Measurements from ENCODE around the gene IBA57. TPM values are rescaled to one million over a fixed set of nuclear protein-coding genes. Genes with fewer than 3 reads are reported as not detected.

Gene IBA57
- total RNA-seq, 1 donor from 2014 or later, result 8.9 TPM

- DNase-seq (ENCODE audit: low read depth in 2 of 2), result no peak
Measured at GRCh38 chr1:228190182-228190581, 24.6 kb downstream of the IBA57 start.

GRCh38 chr1:228190778-228191177, 25.2 kb downstream of the IBA57 start:
- no peak for DNase-seq (ENCODE audit: low read depth in 2 of 2)

GRCh38 chr1:228194436-228194835, 28.8 kb downstream of the IBA57 start:
- DNase-seq (ENCODE audit: low read depth in 2 of 2), result no peak

GRCh38 chr1:228194921-228195812, 29.6 kb downstream of the IBA57 start:
- no peak for DNase-seq (ENCODE audit: low read depth in 2 of 2)

- no peak for DNase-seq (ENCODE audit: low read depth in 2 of 2)
Measured at GRCh38 chr1:228197555-228198147, 32.0 kb downstream of the IBA57 start.

- no peak for DNase-seq (ENCODE audit: low read depth in 2 of 2)
Measured at GRCh38 chr1:228198977-228199590, 33.5 kb downstream of the IBA57 start.

GRCh38 chr1:228204958-228205357, 39.4 kb downstream of the IBA57 start:
- DNase-seq (ENCODE audit: low read depth in 2 of 2), result no peak

GRCh38 chr1:228205526-228206436, 40.2 kb downstream of the IBA57 start:
- no peak for DNase-seq (ENCODE audit: low read depth in 2 of 2)

GRCh38 chr1:228206582-228207351, 41.2 kb downstream of the IBA57 start:
- no peak for DNase-seq (ENCODE audit: low read depth in 2 of 2)

- no peak for DNase-seq (ENCODE audit: low read depth in 2 of 2)
Measured at GRCh38 chr1:228207381-228207810, 41.8 kb downstream of the IBA57 start.

- DNase-seq (ENCODE audit: low read depth in 2 of 2), result no peak
Measured at GRCh38 chr1:228207851-228208821, 42.5 kb downstream of the IBA57 start, which contains the start of gene OBSCN. OBSCN (plus strand) TSS chr1:228208044; CDS start chr1:228211784, 3,740 bp downstream.

GRCh38 chr1:228208831-228209551, 43.4 kb downstream of the IBA57 start:
- no peak for DNase-seq (ENCODE audit: low read depth in 2 of 2)

- no peak for DNase-seq (ENCODE audit: low read depth in 2 of 2)
Measured at GRCh38 chr1:228209657-228210056, 44.1 kb downstream of the IBA57 start.

- no peak for DNase-seq (ENCODE audit: low read depth in 2 of 2)
Measured at GRCh38 chr1:228210076-228210651, 44.6 kb downstream of the IBA57 start.

- no peak for DNase-seq (ENCODE audit: low read depth in 2 of 2)
Measured at GRCh38 chr1:228210712-228211530, 45.3 kb downstream of the IBA57 start.

GRCh38 chr1:228211531-228212414, 46.2 kb downstream of the IBA57 start:
- DNase-seq (ENCODE audit: low read depth in 2 of 2), result no peak

Measured in lung microvascular endothelial cell (primary cell).